NB4 (cell line): Measurements from ENCODE around the gene RASSF4.
A peak's percentile ranks its signal among the peaks of the same experiment; 100 is the strongest.

ENCODE experiments used
- CTCF ChIP-seq: IDR thresholded peaks from one replicate; pipeline ENCODE4 v1.5.1; 2012; ENCODE audit warnings: low read depth, low read length
- POLR2A ChIP-seq: IDR thresholded peaks from 2 replicates; pipeline ENCODE4 v1.6.1; 2011; ENCODE audit warnings: mild to moderate bottlenecking; ENCODE audit not compliant: insufficient read length; ENCODE audit errors: extremely low read depth

GRCh38 chr10:45008524-45009161 is 49.0 kb downstream of the RASSF4 start:
- peak; percentile 73 for TF ChIP-seq CTCF
- no peak for TF ChIP-seq POLR2A
